ENCODE results near the gene PTPN6.

The PTPN6 gene

DNA sequence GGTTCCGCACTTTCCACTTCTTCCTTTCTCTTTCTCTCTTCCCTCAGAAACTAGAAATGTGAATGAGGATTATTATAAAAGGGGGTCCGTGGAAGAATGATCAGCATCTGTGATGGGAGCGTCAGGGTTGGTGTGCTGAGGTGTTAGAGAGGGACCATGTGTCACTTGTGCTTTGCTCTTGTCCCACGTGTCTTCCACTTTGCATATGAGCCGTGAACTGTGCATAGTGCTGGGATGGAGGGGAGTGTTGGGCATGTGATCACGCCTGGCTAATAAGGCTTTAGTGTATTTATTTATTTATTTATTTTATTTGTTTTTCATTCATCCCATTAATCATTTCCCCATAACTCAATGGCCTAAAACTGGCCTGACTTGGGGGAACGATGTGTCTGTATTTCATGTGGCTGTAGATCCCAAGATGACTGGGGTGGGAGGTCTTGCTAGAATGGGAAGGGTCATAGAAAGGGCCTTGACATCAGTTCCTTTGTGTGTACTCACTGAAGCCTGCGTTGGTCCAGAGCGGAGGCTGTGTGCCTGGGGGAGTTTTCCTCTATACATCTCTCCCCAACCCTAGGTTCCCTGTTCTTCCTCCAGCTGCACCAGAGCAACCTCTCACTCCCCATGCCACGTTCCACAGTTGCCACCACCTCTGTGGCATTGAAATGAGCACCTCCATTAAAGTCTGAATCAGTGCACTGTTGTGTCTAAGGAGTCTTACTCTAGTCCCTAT is 28.0 kb upstream of the PTPN6 start:
- no peak for DNase-seq

DNA sequence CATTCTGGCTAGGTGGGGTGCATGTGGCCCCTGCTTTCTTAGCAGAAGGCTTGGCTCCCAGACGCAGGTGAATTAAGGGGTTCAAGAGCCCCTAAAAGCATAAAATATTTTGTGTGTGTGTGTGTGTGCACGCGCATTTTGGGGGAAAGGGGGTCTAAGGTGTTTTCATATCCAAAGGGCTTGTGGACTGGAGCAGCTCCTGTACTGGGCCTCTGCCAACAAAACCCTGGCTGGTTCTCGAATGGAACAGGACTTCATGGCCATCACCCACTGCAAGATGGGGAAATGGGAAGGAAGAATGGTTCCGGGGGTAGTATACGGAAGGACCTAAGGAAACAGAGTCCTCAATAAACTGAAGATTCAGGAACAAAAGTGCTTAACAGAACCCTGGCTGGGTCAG is 27.3 kb upstream of the PTPN6 start:
- no peak for DNase-seq

DNA sequence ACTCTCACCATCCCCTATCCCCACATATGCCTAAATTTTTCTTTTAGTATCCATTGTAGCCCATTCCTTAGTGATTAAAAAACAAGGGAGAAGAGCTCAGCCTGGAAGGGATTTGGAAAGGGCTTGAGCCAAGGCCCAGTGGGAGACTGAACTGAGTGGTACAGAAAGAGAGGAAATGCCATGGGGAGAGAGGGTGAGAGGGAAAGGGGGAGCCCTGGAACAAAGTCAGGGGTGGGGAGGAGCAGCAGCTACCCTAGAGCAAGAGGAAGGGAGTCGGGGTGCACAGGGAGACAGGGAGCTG is 26.0 kb upstream of the PTPN6 start:
- no peak for DNase-seq

DNA sequence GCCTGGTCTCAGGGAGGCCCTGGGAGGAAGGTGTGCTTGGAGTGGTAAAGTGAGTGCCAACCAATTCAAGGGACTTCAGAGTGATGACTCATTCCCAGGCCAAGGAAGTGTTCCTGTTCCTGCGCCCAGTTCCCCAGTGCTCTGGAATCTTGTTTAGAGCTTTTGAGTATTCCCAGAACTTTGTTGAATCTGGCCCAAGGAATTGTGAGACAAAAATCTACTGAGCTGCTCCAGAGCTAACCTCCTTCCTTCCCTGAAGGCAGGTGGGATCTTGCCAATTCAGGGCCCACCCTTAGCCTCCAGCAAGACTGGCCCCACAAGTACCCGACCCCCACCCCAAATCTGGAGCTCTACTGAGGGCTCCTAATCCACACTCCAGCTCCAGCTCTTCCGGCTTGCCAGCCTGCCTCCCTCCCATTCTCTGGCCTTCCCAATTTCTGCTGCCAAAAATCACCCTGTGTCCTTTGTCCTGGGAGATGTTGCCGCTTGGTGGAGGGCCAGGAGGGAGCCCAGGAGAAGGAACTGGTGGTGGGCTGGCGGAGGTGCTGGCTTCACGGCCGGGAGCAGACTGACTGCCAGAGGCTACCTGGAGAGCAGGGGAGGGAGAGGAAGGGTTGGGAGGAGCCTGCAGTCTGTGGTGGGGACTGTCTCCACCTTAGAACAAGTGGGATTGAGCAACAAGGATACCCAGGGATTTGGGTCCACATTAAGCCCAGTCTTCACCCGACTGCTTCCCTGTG is 25.4 kb upstream of the PTPN6 start:
- DNase-seq, result peak; percentile 93

DNA sequence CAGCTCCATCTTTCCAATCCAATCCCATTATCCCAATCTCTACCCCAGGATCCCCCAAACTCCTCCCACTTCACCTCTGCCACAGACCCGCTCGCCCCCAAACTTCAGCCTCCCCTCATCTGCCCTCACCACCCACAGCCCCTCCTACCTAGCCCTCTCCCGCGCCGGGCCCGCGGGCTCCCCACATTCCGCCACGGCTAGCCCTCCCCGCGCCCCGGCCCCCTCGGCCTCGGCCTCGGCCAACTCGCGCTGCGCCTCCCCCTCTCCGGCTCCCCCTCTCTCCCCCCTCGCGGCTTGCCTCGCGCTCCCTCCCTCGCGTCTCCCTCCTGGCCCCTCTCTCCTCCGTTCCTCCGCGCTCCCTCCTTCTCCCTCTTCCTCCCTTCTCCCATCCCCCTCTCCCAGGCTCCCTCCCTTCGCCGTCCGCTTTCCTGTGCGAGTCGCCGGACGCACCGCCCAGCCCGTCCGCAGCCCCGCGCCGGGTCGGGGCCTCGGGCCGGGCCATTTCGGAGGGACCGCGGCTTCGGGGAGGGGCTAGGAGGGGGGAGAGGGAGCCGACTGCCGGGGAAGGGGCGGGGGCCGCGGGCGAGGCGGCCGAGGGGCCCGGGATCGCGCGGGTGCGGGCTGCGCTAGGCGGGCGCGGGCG is 23.7 kb upstream of the PTPN6 start, which contains the start of gene ATN1:
ATN1 (plus strand) TSS at position 581 of the 643 bp plus-strand sequence. CDS start 6,043 bp downstream, outside the sequence.
- peak; percentile 98 for DNase-seq

DNA sequence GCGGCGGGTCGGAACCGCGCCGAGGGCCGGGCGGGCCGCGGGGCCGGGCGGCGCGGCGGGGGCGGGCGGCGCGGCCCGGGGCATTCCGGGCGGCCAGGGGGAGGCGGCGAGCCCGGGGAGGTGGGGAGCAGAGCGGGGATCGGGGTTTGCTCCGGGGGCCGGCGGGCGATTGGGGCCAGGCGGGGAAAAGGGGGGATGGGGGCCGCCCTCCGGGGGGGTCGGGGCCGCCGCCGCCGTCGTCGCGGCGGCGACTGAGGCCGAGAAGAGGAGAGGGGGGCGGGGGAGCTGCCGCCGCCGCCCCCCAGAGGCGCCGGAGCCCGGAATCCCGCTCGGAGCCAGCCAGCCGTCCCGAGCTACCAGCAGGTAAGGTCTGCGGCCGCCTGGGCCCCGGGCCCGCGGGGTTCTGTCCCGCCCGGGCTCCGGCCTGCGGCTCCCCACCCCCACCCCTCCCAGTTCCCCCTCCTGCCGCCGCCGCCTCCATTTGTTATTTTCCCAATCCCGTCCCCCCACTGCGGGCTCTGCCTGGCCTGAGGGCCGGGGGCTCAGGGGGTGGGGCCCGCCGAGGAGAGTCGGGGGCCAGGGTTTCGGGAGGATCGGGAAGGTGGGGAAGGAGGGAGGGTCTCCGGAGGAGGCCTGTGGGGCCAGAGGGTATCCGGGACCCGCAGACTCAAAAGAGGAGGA is 23.0 kb upstream of the PTPN6 start:
- peak; percentile 67 for DNase-seq

DNA sequence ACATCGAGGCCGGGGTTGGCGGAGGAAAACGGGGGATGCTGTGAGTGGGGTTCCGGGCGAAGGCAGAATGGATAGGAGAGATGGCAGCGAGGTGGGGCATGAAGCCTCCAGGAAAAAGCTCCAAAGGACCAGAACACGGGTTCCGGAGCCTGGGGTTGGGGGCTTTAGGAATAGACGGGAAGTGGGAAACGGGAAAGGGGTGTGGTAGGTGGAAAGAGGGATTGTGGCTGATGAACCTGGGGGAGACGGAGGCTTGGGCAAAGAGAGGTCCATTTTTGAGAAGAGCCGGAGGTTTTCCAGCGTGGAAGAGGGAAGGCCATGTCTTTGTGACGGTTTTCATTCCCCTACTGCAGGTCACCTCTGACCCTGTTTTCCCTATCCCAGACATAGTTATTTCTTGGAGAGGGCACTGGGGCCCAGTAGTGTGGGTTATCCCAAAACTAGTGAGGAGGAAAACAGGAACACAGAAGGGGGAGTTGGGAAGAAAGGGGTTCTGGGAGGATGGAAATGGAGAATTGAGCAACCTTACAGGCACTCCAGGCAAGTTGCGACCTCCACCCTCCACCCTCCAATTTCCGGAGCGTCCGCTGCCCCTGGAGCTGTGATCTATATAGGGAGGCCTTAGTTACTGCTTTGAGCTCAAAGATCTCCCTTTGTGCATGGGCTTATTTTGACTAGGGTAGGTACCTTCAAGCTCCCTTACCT is 22.3 kb upstream of the PTPN6 start:
- DNase-seq, result peak; percentile 67

DNA sequence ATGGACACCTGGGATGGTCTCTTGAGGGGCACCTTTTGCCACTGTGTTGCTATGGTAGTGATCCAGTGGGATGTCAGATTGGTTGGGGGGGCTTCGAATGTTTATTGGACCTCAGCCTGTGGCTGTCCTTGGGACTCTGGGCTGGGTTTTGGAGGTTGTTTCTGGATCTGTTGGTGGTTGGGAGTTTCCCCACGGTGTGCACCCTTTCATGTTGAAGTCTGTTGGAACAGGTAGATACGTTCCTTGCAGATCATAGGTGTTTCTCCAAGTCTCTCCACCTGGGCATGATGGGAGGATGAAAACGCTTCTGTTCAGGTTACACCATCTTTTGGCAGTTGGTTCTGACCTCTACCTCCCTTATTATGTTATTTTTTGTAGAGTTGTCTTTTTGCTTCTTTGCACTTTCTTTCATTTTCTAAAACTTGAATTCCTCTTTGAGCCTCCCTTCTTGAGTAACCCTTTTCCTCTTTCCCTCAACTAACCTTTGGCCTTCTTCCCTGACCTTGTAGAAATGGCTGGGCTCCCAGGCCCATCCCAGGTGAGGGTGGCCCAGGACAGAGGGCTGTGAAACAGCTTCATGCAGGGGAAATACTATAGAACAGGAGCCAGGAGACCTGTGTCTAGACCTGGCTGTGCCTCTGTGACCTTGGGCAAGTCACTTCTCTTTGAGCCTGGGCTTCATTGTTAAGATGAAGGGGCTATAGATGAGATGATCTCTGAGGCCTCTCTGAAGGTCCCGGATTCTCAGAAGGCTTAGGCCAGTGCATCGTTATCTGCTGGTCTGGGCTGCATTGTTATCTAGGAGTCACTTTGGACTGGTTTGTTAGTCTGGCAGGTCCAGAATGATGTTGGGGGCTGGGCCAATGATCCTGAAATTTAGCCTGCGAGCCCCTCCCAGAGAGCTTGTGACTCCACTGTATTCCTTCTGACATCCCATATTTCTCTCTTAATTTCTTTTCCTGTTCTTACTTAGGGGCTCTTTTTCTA is 21.4 kb upstream of the PTPN6 start:
- DNase-seq, result no peak

DNA sequence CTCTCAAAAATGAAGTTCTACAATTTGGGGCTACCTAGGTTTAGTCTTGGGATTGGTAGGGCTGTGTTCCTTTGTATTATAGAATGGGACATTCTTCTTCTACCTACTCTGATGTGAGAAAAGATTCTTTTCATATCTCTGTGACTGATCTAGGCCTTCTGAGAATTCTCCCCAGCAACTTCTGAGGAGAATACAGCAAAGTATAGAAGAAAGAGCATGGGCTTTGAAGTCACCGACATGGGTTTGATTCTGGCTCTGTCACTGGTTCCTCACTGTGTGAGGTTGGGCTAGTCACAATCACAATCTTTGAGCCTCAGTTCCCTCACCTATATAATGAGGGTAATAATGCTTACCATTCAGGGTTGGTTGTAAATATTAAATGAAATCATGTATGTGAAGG is 18.4 kb upstream of the PTPN6 start:
- DNase-seq, result no peak

DNA sequence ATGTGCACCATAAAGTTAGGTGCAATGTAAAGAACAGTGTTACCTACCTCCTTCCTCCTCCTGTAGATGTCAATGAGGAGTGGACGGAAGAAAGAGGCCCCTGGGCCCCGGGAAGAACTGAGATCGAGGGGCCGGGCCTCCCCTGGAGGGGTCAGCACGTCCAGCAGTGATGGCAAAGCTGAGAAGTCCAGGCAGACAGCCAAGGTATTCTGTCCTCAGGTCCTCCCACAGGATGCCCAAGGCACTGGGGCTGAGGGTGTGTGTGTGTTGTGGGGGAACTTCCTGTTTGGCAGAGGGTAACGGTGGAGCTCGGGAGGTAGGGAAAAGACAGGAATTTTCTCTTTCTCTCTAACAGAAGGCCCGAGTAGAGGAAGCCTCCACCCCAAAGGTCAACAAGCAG is 17.0 kb upstream of the PTPN6 start:
- DNase-seq, result no peak

DNA sequence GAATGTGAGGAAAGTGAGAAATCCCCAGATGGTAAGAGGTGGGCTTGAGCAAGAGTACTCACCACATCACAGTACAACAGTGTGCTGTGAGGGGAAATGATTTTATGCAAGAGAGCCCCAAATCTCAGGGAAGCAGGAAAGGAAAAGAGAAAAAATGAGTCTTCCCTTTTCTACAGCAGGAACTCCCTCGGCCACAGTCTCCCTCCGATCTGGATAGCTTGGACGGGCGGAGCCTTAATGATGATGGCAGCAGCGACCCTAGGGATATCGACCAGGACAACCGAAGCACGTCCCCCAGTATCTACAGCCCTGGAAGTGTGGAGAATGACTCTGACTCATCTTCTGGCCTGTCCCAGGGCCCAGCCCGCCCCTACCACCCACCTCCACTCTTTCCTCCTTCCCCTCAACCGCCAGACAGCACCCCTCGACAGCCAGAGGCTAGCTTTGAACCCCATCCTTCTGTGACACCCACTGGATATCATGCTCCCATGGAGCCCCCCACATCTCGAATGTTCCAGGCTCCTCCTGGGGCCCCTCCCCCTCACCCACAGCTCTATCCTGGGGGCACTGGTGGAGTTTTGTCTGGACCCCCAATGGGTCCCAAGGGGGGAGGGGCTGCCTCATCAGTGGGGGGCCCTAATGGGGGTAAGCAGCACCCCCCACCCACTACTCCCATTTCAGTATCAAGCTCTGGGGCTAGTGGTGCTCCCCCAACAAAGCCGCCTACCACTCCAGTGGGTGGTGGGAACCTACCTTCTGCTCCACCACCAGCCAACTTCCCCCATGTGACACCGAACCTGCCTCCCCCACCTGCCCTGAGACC is 15.6 kb upstream of the PTPN6 start:
- DNase-seq, result no peak

DNA sequence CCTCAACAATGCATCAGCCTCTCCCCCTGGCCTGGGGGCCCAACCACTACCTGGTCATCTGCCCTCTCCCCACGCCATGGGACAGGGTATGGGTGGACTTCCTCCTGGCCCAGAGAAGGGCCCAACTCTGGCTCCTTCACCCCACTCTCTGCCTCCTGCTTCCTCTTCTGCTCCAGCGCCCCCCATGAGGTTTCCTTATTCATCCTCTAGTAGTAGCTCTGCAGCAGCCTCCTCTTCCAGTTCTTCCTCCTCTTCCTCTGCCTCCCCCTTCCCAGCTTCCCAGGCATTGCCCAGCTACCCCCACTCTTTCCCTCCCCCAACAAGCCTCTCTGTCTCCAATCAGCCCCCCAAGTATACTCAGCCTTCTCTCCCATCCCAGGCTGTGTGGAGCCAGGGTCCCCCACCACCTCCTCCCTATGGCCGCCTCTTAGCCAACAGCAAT is 14.9 kb upstream of the PTPN6 start:
- no peak for DNase-seq

DNA sequence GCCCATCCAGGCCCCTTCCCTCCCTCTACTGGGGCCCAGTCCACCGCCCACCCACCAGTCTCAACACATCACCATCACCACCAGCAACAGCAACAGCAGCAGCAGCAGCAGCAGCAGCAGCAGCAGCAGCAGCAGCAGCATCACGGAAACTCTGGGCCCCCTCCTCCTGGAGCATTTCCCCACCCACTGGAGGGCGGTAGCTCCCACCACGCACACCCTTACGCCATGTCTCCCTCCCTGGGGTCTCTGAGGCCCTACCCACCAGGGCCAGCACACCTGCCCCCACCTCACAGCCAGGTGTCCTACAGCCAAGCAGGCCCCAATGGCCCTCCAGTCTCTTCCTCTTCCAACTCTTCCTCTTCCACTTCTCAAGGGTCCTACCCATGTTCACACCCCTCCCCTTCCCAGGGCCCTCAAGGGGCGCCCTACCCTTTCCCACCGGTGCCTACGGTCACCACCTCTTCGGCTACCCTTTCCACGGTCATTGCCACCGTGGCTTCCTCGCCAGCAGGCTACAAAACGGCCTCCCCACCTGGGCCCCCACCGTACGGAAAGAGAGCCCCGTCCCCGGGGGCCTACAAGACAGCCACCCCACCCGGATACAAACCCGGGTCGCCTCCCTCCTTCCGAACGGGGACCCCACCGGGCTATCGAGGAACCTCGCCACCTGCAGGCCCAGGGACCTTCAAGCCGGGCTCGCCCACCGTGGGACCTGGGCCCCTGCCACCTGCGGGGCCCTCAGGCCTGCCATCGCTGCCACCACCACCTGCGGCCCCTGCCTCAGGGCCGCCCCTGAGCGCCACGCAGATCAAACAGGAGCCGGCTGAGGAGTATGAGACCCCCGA is 14.3 kb upstream of the PTPN6 start:
- peak; percentile 87 for DNase-seq

DNA sequence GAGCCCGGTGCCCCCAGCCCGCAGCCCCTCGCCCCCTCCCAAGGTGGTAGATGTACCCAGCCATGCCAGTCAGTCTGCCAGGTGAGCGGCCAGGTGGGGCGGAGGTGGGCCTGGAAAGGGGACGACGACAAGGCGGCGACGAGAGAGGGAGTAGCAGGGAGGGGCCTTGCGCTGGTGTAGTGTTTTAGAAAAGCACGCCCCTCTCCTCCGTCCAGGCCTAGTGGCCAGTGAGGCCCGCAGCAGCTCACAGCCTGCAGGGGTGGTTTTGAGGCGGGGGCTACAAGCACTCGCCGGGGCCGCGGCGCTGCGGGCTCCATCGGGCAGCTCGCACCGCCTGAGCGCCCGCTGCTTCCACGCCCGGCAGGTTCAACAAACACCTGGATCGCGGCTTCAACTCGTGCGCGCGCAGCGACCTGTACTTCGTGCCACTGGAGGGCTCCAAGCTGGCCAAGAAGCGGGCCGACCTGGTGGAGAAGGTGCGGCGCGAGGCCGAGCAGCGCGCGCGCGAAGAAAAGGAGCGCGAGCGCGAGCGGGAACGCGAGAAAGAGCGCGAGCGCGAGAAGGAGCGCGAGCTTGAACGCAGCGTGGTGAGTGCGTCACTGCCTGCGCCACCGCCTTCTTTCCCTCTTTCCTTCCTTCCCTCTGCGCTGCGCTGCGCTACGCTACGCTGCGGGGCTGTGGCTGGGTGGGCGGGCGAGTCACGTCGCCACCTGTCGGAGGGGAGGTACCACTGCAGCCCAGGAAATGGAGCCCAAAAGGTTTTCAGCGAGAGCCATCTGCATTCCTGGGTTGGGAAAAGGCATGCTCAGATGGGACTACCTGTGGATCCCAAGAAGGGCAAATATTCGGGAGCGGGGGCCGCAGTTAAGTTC is 13.4 kb upstream of the PTPN6 start:
- peak; percentile 100 for DNase-seq

DNA sequence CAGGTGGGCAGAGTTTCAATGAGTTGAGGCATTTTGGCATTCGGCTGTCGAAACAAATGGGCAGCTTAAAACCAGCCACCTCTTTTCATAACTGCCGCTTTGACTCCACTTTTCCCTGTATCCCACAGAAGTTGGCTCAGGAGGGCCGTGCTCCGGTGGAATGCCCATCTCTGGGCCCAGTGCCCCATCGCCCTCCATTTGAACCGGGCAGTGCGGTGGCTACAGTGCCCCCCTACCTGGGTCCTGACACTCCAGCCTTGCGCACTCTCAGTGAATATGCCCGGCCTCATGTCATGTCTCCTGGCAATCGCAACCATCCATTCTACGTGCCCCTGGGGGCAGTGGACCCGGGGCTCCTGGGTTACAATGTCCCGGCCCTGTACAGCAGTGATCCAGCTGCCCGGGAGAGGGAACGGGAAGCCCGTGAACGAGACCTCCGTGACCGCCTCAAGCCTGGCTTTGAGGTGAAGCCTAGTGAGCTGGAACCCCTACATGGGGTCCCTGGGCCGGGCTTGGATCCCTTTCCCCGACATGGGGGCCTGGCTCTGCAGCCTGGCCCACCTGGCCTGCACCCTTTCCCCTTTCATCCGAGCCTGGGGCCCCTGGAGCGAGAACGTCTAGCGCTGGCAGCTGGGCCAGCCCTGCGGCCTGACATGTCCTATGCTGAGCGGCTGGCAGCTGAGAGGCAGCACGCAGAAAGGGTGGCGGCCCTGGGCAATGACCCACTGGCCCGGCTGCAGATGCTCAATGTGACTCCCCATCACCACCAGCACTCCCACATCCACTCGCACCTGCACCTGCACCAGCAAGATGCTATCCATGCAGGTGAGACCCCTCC is 12.6 kb upstream of the PTPN6 start:
- DNase-seq, result no peak

DNA sequence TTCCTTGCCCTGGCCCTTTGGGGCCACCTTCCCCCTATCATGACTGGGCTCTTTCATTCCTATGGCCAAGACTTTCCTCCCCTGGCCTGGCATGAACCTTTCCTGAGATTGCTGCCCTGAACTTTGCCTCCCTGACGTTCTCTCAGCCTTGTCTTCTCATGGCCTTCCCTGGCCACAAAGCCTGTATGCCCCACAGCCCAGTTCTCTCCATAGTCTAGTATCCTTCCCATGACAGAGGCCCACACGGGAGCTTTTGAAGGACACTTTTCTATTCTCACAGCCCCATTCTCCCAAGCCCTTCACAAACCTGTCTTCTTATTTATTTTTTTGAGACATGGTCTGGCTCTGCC is 12.0 kb upstream of the PTPN6 start:
- DNase-seq, result no peak

DNA sequence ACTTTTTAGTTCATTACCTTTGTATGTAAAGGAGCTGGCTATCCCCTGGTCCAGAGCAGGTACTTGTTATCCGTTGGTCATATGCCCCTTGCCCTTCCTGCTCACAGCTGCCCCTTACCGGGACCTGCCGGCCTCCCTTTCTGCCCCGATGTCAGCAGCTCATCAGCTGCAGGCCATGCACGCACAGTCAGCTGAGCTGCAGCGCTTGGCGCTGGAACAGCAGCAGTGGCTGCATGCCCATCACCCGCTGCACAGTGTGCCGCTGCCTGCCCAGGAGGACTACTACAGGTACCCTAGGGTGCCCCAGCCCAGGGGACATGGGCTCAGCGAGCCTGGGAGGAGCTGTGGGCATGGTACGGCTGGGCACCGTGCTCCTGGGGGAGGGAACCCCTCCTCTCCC is 9.9 kb upstream of the PTPN6 start:
- DNase-seq, result no peak

DNA sequence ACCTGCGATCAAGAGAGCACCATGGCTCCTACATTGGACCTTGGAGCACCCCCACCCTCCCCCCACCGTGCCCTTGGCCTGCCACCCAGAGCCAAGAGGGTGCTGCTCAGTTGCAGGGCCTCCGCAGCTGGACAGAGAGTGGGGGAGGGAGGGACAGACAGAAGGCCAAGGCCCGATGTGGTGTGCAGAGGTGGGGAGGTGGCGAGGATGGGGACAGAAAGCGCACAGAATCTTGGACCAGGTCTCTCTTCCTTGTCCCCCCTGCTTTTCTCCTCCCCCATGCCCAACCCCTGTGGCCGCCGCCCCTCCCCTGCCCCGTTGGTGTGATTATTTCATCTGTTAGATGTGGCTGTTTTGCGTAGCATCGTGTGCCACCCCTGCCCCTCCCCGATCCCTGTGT is 9.4 kb upstream of the PTPN6 start:
- no peak for DNase-seq

Data from NCI-H2171 (cell line).